HG02571 (cell line): ENCODE data around the gene NFKBIA.
"Not testable (repeated sequence)": the region's sequence is repeated elsewhere in the genome, so short reads cannot be mapped to it uniquely, and the experiment has no call there.

Experiments used
- ATAC-seq: cut with Tn5 transposase; IDR thresholded peaks from one replicate; pipeline ENCODE4 v1.9.1; 2021; ENCODE audit warnings: mild to moderate bottlenecking, moderate library complexity; ENCODE audit not compliant: unreplicated experiment

NFKBIA gene

GRCh38 chr14:35369701-35370191, 34.8 kb downstream of the NFKBIA start:
- ATAC-seq, result no peak

- ATAC-seq, result no peak
These were observed 35.8 kb downstream of the NFKBIA start for GRCh38 chr14:35368583-35369392.

GRCh38 chr14:35368139-35368460, 36.4 kb downstream of the NFKBIA start:
- ATAC-seq, result no peak

GRCh38 chr14:35367056-35367372, 37.5 kb downstream of the NFKBIA start:
- no peak for ATAC-seq

- no peak for ATAC-seq
These were observed 38.0 kb downstream of the NFKBIA start for GRCh38 chr14:35366521-35366976.

- no peak for ATAC-seq
These were observed 38.5 kb downstream of the NFKBIA start for GRCh38 chr14:35366056-35366451.

- no peak for ATAC-seq
These were observed 39.2 kb downstream of the NFKBIA start for GRCh38 chr14:35365130-35366055.

GRCh38 chr14:35362911-35363374, 41.6 kb downstream of the NFKBIA start:
- ATAC-seq, result no peak

GRCh38 chr14:35362450-35362849, 42.1 kb downstream of the NFKBIA start:
- no peak for ATAC-seq

- ATAC-seq, result no peak
These were observed 43.4 kb downstream of the NFKBIA start for GRCh38 chr14:35361141-35361480.

- ATAC-seq, result not testable (repeated sequence)
These were observed 44.9 kb downstream of the NFKBIA start for GRCh38 chr14:35359655-35360054.

GRCh38 chr14:35355981-35356841, 48.3 kb downstream of the NFKBIA start:
- no peak for ATAC-seq

GRCh38 chr14:35355235-35355634, 49.3 kb downstream of the NFKBIA start:
- ATAC-seq, result not testable (repeated sequence)

GRCh38 chr14:35353409-35354172, 51.0 kb downstream of the NFKBIA start:
- no peak for ATAC-seq

GRCh38 chr14:35352274-35353233, 52.0 kb downstream of the NFKBIA start:
- no peak for ATAC-seq

GRCh38 chr14:35351897-35352273, 52.7 kb downstream of the NFKBIA start:
- no peak for ATAC-seq
